ENCODE data around the gene NLRP12. TPM values are rescaled to one million over a fixed set of nuclear protein-coding genes. Genes with fewer than 3 reads are reported as not detected.

NLRP12 gene
- total RNA-seq, 1 experiment from 2014 or later, result 5.6 TPM

DNA sequence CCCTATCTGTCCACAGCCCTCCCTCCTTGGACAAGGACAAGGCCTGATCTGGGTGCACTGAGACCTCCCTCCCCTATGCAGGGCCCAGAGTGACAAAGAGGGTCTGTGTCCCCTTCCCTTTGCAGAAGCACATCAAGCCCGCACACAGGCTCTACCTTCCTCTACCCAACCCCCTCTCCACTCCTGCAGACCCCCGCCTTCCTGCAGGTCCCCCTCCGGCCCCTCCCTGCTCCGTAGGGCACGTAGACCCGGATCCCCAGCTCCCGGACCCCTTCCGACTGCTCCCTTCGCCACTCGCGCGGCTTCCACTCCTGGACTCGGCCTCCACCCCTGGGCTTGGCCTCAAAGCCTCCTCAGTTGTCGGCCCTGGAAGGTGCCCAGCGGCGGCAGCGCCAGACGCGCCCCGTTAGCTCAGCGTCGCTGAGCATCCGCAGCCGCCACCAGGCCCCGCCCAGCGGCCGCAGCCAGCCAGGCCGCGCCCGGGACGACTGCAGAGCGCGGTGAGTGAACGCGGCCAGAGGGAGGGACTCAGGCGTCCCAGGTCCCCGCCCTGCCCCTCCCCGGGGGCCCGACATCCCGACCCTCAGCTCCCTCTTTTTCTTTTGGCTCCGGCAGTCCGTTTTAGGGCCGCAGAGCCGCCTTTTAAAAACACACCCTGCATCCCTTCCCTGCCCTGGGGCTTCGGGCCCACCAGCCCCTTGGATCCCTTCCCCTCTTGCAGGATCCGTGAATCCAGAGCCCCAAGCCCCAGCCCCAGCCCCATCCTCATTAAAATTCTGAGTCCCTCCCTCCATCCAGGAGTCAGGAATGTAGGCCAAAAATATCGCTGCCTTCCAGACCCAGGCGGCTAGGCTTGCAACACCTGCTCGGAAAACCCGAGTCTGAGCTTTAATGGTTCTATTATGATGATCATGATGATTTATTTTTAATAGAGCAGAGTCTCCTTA, 42.1 kb upstream of the NLRP12 start (continued):
- TF ChIP-seq TP53 (CRISPR knock-in tag; IDR thresholded peaks at IDR 0.05), result 0 out of 2 replicates have a peak, but pooled peaks have one; percentile 19
- TF ChIP-seq, protein P1, sequence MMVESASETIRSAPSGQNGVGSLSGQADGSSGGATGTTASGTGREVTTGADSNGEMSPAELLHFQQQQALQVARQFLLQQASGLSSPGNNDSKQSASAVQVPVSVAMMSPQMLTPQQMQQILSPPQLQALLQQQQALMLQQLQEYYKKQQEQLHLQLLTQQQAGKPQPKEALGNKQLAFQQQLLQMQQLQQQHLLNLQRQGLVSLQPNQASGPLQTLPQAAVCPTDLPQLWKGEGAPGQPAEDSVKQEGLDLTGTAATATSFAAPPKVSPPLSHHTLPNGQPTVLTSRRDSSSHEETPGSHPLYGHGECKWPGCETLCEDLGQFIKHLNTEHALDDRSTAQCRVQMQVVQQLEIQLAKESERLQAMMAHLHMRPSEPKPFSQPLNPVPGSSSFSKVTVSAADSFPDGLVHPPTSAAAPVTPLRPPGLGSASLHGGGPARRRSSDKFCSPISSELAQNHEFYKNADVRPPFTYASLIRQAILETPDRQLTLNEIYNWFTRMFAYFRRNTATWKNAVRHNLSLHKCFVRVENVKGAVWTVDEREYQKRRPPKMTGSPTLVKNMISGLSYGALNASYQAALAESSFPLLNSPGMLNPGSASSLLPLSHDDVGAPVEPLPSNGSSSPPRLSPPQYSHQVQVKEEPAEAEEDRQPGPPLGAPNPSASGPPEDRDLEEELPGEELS (CRISPR knock-in tag; IDR thresholded peaks at IDR 0.05), result peak; percentile 57; the same call in 1 of the 2 replicates
- TF ChIP-seq RELA (CRISPR knock-in tag; IDR thresholded peaks at IDR 0.05; ENCODE audit: borderline replicate concordance), result no peak
- no peak; the same call in 1 of the 2 replicates for TF ChIP-seq ZNF232 (CRISPR knock-in tag; IDR thresholded peaks at IDR 0.05)
- TF ChIP-seq SMAD3 (CRISPR knock-in tag; IDR thresholded peaks at IDR 0.05; ENCODE audit: borderline replicate concordance), result no peak
- TF ChIP-seq, protein P2, sequence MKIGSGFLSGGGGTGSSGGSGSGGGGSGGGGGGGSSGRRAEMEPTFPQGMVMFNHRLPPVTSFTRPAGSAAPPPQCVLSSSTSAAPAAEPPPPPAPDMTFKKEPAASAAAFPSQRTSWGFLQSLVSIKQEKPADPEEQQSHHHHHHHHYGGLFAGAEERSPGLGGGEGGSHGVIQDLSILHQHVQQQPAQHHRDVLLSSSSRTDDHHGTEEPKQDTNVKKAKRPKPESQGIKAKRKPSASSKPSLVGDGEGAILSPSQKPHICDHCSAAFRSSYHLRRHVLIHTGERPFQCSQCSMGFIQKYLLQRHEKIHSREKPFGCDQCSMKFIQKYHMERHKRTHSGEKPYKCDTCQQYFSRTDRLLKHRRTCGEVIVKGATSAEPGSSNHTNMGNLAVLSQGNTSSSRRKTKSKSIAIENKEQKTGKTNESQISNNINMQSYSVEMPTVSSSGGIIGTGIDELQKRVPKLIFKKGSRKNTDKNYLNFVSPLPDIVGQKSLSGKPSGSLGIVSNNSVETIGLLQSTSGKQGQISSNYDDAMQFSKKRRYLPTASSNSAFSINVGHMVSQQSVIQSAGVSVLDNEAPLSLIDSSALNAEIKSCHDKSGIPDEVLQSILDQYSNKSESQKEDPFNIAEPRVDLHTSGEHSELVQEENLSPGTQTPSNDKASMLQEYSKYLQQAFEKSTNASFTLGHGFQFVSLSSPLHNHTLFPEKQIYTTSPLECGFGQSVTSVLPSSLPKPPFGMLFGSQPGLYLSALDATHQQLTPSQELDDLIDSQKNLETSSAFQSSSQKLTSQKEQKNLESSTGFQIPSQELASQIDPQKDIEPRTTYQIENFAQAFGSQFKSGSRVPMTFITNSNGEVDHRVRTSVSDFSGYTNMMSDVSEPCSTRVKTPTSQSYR (CRISPR knock-in tag; IDR thresholded peaks at IDR 0.05), result peak; percentile 46; the same call in 1 of the 2 replicates
- TF ChIP-seq PRRX2 (CRISPR knock-in tag; IDR thresholded peaks at IDR 0.05), result no peak
- no peak for TF ChIP-seq GRHL2 (CRISPR knock-in tag; IDR thresholded peaks at IDR 0.05; ENCODE audit: insufficient replicate concordance, severe bottlenecking)
- peak; percentile 53 for TF ChIP-seq PRDM15 (CRISPR knock-in tag; IDR thresholded peaks at IDR 0.05)
- 0 out of 2 replicates have a peak, but pooled peaks have one; percentile 38 for TF ChIP-seq HMGXB4 (CRISPR knock-in tag; IDR thresholded peaks at IDR 0.05)
- TF ChIP-seq GABPB1 (CRISPR knock-in tag; IDR thresholded peaks at IDR 0.05), result peak; percentile 68; the same call in 1 of the 2 replicates
- peak; percentile 59; the same call in 1 of the 2 replicates for TF ChIP-seq E2F5 (CRISPR knock-in tag; IDR thresholded peaks at IDR 0.05)

Measured in WTC11 (cell line).